Activated CD4-positive, alpha-beta memory T cell treated with anti-CD3 and anti-CD28 coated beads for 36 hours (primary cell): Measurements from ENCODE around the gene LRRC8C. TPM values are rescaled to one million over a fixed set of nuclear protein-coding genes. Genes with fewer than 3 reads are reported as not detected.

Experiments
- CTCF ChIA-PET: fragments of 350-600 bp; sonication (Branson Sonifier 250); formaldehyde crosslinking; loops from one replicate; lab custom pipeline; 2021; ENCODE audit warnings: antibody characterized with exemption, inconsistent platforms; lab: Charles Lee
- POLR2A ChIA-PET: fragments of 350-600 bp; sonication (Branson Sonifier 250); formaldehyde crosslinking; loops from one replicate; lab custom pipeline; 2021; ENCODE audit warnings: antibody characterized with exemption; lab: Charles Lee
- DNase-seq: peaks from one replicate; pipeline ENCODE4 v3.0.0-alpha.2; 2020
- H3K27ac Mint-ChIP-seq: one replicate; pipeline ENCODE4 v1.8.0; 2021; ENCODE audit warnings: mixed read lengths
- H3K27me3 Mint-ChIP-seq: one replicate; pipeline ENCODE4 v1.8.0; 2021; ENCODE audit warnings: mixed read lengths
- H3K36me3 Mint-ChIP-seq: one replicate; pipeline ENCODE4 v1.8.0; 2021; ENCODE audit warnings: mixed read lengths
- H3K4me1 Mint-ChIP-seq: one replicate; pipeline ENCODE4 v1.8.0; 2021; ENCODE audit warnings: low read depth, mixed read lengths
- H3K4me3 Mint-ChIP-seq: one replicate; pipeline ENCODE4 v1.8.0; 2021; ENCODE audit warnings: mild to moderate bottlenecking, mixed read lengths
- H3K9me3 Mint-ChIP-seq: one replicate; pipeline ENCODE4 v1.8.0; 2021; ENCODE audit warnings: mixed read lengths
- intact Hi-C: fragments of 100-400 bp; cut with micrococcal nuclease; formaldehyde crosslinking; loops from one replicate; pipeline ENCODE4 v1.15.1; 2023
- total RNA-seq, 2 experiments: library from RNA; stranded (reverse); gene quantifications; one replicate each; pipeline ENCODE4 v1.2.3, GENCODE V29; 2021

Gene LRRC8C
- total RNA-seq, 2 experiments from 2014 or later = 36.4 to 40.4 TPM

DNA sequence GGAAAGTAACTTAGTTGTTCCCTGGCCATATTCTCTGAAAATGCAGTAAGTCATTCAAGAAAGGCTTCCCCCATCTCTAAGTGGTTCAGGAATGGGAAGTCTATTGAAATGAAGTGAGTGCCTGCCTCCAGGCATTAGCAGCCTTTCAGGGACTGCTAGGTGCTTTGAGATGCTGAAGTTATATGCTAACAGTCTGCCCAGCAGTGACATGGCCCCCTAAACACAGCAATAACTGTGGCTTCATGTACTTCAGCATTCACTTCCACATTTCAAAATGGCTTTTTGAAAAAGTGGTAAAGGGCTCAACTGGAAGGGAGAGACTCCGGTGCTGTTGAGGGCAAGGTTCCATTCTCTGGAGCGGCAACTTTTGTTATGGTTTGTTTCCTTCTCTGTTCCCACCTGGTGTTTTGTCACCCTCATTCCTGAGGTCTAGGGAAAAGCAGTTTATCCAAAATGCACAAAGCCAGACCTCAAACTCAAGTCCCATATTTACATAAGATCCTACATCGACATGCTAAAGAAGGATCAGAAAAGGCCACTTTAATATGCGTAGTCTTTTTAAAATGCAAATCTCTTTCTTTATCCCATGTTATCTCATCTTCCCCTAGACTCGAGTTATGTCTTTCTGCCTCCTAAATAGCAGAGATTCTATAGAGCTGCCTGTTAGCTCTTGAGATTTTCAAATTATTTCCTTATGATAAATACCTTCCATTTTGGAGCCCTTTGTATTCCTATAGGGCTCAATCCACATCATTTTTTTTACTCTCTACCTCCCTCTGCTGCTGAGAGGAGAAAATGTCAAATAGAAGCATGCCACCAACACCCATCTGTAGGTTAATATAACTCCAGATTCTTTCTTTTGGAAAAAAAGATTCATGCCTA is 34.2 kb upstream of the LRRC8C start:
- intact Hi-C loops = loop anchor here (1.0 kb wide), 2 partner anchors 78 to 115 kb away; no protein-coding TSS in a partner anchor
- CTCF ChIA-PET = interaction anchor here (0.7 to 5.3 kb wide), 15 partner anchors 9 to 165 kb away, joined by 3 to 35 read pairs (median 4); no protein-coding TSS in a partner anchor
- no peaks in the 10 kb centered on the region for H3K9me3 Mint-ChIP-seq
- no peak for DNase-seq
- no peak overlapping the region for H3K4me3 Mint-ChIP-seq
- peaks cover 84% of the 10 kb centered on the region for H3K4me1 Mint-ChIP-seq
- H3K27ac Mint-ChIP-seq = peak overlapping the region; percentile 64
- POLR2A ChIA-PET = interaction anchor here (0.9 kb wide), 1 partner anchor 70 kb away, joined by 3 read pairs; no protein-coding TSS in a partner anchor
- peaks cover 16% of the 10 kb centered on the region for H3K36me3 Mint-ChIP-seq
- H3K27me3 Mint-ChIP-seq = no peaks in the 10 kb centered on the region

DNA sequence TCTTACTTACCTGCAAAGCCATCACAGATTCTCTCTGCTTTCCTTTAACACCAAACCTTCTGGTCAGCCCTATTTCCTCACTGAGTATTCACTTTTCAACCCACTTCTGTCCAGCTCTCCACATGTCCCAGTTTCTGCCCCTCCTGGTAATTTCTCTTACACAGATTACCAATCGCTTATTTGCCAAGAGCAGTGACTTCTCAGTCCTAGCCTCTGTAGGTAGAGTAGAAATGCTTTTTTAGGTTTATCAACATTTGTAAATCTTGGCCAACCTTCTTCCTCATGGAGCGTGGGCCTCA is 33.6 kb upstream of the LRRC8C start:
- H3K27me3 Mint-ChIP-seq = no peaks in the 10 kb centered on the region
- intact Hi-C loops = loop anchor here (1.0 kb wide), 2 partner anchors 79 to 116 kb away; no protein-coding TSS in a partner anchor
- no peak overlapping the region for H3K4me3 Mint-ChIP-seq
- ChIA-PET CTCF (interaction anchor here (0.6 to 5.3 kb wide), 12 partner anchors 11 to 182 kb away, joined by 3 to 35 read pairs (median 4); no protein-coding TSS in a partner anchor), POLR2A (no interaction called here)
- peaks cover 86% of the 10 kb centered on the region for H3K4me1 Mint-ChIP-seq
- peak overlapping the region; percentile 64 for H3K27ac Mint-ChIP-seq
- DNase-seq = no peak
- H3K36me3 Mint-ChIP-seq = peaks cover 15% of the 10 kb centered on the region
- no peaks in the 10 kb centered on the region for H3K9me3 Mint-ChIP-seq

DNA sequence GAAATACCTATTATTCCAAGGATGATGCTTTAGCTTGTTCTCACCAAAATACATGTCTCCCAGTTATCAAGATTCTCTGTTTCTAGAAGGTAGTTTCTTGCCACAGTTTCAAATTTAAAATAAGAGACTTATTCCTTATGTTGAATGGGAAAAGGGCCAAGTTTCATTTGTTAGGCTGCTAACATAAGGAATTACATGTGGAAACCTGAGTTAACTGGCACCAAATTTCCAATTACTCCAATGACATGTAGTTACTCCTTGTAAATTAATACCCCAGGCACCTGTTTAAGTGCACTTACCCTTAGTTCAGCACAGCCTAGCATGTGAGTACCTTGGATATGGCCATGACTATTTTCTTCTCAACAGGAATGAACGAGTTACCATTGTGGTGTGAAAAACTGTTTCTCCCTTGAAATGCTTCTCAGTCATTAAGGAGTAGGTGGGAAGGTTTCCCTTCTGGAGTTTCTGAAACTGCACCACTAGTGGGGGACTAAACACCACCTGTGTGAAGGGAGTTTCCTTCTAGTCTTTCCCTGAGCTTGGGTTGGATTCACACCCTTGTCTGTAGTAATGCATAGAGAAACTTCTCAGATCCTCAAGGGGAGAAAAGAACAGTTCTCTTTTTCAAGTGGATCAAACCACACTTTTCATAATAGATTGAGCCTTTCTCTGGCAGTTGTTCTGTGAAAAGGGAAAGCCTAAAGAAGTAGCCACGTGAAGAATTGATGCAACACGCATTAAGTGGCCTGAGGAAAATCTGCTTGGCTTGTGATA is 32.3 kb upstream of the LRRC8C start:
- H3K36me3 Mint-ChIP-seq = peaks cover 17% of the 10 kb centered on the region
- intact Hi-C loops = loop anchor here (5.0 to 10.0 kb wide), 3 partner anchors 257 to 556 kb away; partner anchors contain the start of gene ZNF326
- H3K9me3 Mint-ChIP-seq = no peaks in the 10 kb centered on the region
- H3K27ac Mint-ChIP-seq = peak overlapping the region; percentile 100
- no peak overlapping the region for H3K4me3 Mint-ChIP-seq
- H3K4me1 Mint-ChIP-seq = peaks cover 94% of the 10 kb centered on the region
- POLR2A ChIA-PET = interaction anchor here (3.6 kb wide), 1 partner anchor 11 kb away, joined by 26 read pairs; no protein-coding TSS in a partner anchor
- CTCF ChIA-PET = interaction anchor here (0.6 to 5.3 kb wide), 14 partner anchors 10 to 181 kb away, joined by 3 to 37 read pairs (median 4); no protein-coding TSS in a partner anchor
- H3K27me3 Mint-ChIP-seq = no peaks in the 10 kb centered on the region
- no peak for DNase-seq

DNA sequence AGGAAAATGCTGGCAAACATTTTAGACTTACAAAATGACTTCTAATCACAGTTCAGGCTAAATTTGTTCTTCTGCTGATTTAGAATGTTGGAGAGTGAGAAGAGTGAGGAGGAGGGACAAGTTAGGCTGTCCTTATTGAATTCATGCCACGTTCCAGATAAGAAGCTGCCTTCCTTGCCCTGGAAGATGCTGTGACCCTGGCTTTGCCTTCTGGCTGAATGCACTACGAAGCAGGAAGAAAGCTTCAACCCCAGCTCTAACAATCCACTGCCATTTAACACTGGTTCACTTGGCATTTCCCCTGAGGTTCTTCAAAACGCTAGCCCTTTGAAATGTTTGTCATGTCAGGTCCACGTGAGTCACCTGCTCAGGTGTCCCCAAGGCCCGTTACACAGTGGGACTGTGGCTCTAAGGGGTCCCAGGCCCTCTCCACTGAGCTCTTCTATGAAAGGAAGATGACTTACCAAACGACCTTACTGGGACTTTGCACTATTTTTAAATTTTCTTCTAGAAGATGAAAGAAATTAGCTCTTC is 30.0 kb upstream of the LRRC8C start:
- intact Hi-C loops = loop anchor here (1.0 to 10.0 kb wide), 9 partner anchors 8 to 558 kb away; partner anchors contain the start of genes LRRC8B and ZNF326
- H3K36me3 Mint-ChIP-seq = peaks cover 14% of the 10 kb centered on the region
- POLR2A ChIA-PET = interaction anchor here (0.8 to 10.5 kb wide), 20 partner anchors 9 to 241 kb away, joined by 3 to 225 read pairs (median 4); partner anchors contain the start of gene LRRC8C
- peak overlapping the region; percentile 100 for H3K27ac Mint-ChIP-seq
- H3K4me1 Mint-ChIP-seq = peaks cover 99% of the 10 kb centered on the region
- CTCF ChIA-PET = interaction anchor here (0.9 to 5.3 kb wide), 17 partner anchors 7 to 178 kb away, joined by 3 to 37 read pairs (median 4); partner anchors contain the start of gene LRRC8C
- no peaks in the 10 kb centered on the region for H3K27me3 Mint-ChIP-seq
- H3K4me3 Mint-ChIP-seq = peak overlapping the region; percentile 45
- DNase-seq = peak; percentile 58
- H3K9me3 Mint-ChIP-seq = no peaks in the 10 kb centered on the region

DNA sequence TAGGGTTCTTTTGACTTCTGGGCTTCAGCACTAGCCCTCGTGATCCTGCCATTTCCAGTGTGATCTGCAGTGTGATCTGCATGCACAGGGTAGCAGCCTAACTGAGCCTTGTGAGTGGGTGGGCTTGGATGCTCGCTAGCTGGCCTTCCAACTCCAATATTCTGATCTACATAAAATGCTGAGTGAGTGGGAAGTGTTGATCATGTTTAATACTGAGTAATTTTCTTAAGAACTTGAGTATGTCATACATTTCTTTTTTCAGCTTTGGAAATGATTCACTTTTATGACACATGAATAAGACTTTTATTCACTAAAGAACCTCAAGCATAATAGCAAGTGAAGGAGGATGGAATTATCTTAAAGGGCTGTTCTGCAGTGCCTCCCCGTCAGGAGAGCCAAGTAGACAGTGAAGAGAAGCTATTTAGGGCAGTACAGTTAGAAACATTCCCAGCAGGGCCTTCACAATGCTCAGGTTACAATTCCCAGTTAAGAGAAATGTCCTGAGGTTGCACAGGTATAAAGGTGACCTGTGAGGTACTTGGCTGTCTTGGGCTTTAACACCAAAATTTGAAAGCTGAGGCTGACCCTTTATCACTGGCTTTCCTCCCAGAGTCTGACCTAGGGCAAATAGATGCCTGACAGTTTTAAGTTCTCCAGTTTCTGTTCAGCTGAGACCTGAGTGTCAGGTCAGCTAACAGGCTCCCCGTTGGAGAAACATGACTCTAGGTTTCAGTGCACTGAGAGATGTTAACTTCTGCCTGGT is 29.1 kb upstream of the LRRC8C start:
- Mint-ChIP-seq H3K27me3 (no peaks in the 10 kb centered on the region), H3K27ac (peak overlapping the region; percentile 100), H3K4me3 (peak overlapping the region; percentile 50), H3K9me3 (no peaks in the 10 kb centered on the region), H3K4me1 (peaks cover 98% of the 10 kb centered on the region), H3K36me3 (peaks cover 14% of the 10 kb centered on the region)
- intact Hi-C loops = loop anchor here (1.0 to 10.0 kb wide), 9 partner anchors 7 to 559 kb away; partner anchors contain the start of genes LRRC8B and ZNF326
- POLR2A ChIA-PET = interaction anchor here (0.7 to 10.5 kb wide), 26 partner anchors 8 to 240 kb away, joined by 3 to 225 read pairs (median 5); partner anchors contain the start of genes LRRC8B and LRRC8C
- DNase-seq = peak; percentile 72
- CTCF ChIA-PET = interaction anchor here (0.7 to 5.3 kb wide), 27 partner anchors 7 to 240 kb away, joined by 3 to 37 read pairs (median 4); partner anchors contain the start of gene LRRC8C

DNA sequence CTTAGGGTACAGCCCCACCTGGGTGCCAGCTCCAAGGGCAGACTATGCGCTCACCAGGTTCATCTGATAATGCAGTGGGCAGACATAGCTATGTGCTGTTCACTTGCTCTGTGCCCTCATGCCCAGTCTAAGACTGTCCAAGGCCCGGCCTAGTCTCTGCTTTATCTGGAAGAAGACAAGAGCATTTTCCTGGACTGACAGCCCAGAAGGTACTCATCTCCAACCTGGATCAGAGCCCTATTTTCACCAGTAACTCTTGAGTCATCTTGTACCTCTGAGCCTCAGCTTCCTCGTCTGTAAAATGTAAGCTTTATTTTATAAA is 28.5 kb upstream of the LRRC8C start:
- POLR2A ChIA-PET = interaction anchor here (0.7 to 10.5 kb wide), 19 partner anchors 8 to 120 kb away, joined by 3 to 225 read pairs (median 6); partner anchors contain the start of genes LRRC8B and LRRC8C
- intact Hi-C loops = loop anchor here (5.0 to 10.0 kb wide), 3 partner anchors 253 to 560 kb away; partner anchors contain the start of gene ZNF326
- CTCF ChIA-PET = interaction anchor here (0.6 to 4.6 kb wide), 21 partner anchors 10 to 239 kb away, joined by 3 to 37 read pairs (median 4); partner anchors contain the start of gene LRRC8C
- Mint-ChIP-seq H3K4me3 (peak overlapping the region; percentile 50), H3K4me1 (peaks cover 98% of the 10 kb centered on the region), H3K9me3 (no peaks in the 10 kb centered on the region), H3K27me3 (no peaks in the 10 kb centered on the region), H3K27ac (peak overlapping the region; percentile 100), H3K36me3 (peaks cover 18% of the 10 kb centered on the region)
- peak; percentile 59 for DNase-seq

DNA sequence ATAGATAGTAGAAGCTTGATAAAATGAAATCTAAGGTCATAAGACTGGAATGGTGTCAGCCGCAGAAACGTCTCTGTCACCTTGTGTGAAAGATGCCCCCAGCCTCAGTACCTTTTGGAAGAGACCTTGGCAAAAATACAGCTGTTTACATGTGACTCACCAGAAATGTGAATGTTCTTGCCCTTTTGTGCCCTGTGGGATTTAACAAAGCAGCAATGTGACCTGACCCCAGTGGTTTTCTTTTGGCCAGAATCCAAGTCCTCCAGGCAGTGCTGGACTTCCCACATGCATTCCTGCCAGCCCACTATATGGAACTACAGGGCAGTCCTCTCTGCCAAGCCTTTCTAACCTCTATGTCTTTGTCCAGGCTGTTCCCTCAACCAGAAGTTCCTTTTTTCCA is 27.2 kb upstream of the LRRC8C start:
- Mint-ChIP-seq H3K4me1 (peaks cover 98% of the 10 kb centered on the region), H3K4me3 (peak overlapping the region; percentile 43), H3K27me3 (no peaks in the 10 kb centered on the region), H3K36me3 (peaks cover 23% of the 10 kb centered on the region), H3K27ac (peak overlapping the region; percentile 100), H3K9me3 (no peaks in the 10 kb centered on the region)
- CTCF ChIA-PET = interaction anchor here (1.0 to 4.6 kb wide), 5 partner anchors 59 to 238 kb away, joined by 3 to 37 read pairs (median 9); no protein-coding TSS in a partner anchor
- intact Hi-C loops = loop anchor here (2.0 to 10.0 kb wide), 6 partner anchors 239 to 561 kb away; partner anchors contain the start of genes GBP4, GBP5 and ZNF326
- DNase-seq = no peak
- POLR2A ChIA-PET = interaction anchor here (1.7 to 10.5 kb wide), 5 partner anchors 14 to 69 kb away, joined by 4 to 225 read pairs (median 18); partner anchors contain the start of gene LRRC8C

DNA sequence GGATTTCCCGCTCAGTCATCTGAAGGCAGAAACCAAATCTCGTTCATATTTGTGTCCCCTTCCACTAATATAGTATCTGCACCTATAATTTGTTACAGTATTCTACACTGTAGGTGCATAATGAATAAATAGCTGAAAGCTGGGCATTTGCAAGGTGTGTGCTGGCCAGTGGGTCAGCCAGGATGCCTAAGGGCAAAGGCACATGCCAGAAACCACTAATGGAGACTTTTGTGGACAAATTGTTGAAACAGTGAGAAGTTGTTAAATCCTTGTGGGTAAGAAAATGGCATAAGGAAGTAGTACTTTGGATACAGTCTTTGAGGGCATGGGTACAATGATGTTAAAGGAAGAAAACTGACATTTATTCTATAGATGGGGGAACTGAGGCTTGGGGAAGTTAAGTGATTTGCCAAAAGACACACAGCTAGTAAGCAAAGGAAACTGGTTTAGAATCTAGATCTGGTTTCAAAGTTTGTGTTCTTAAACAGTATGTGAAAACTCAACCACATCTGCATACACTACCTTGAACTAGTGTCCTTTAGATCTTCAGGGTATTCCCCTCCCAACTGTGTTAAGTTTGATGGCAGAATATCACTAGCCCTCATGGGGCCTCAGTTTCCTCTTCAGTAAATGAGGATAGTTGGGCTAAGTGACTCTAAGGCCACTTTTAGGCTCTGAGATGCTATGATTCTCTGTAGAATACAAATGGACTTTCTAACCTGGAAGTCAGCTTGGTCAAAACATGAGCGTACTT is 26.5 kb upstream of the LRRC8C start:
- H3K4me1 Mint-ChIP-seq = peaks cover 98% of the 10 kb centered on the region
- no peaks in the 10 kb centered on the region for H3K27me3 Mint-ChIP-seq
- H3K4me3 Mint-ChIP-seq = peak overlapping the region; percentile 57
- ChIA-PET CTCF (interaction anchor here (1.0 to 2.0 kb wide), 4 partner anchors 17 to 156 kb away, joined by 3 to 9 read pairs (median 3); no protein-coding TSS in a partner anchor), POLR2A (interaction anchor here (0.6 to 10.5 kb wide), 3 partner anchors 15 to 55 kb away, joined by 3 to 225 read pairs (median 6); partner anchors contain the start of gene LRRC8C)
- H3K9me3 Mint-ChIP-seq = no peaks in the 10 kb centered on the region
- intact Hi-C loops = loop anchor here (2.0 to 10.0 kb wide), 6 partner anchors 238 to 562 kb away; partner anchors contain the start of genes GBP4, GBP5 and ZNF326
- DNase-seq = no peak
- H3K27ac Mint-ChIP-seq = peak overlapping the region; percentile 100
- H3K36me3 Mint-ChIP-seq = peaks cover 22% of the 10 kb centered on the region

DNA sequence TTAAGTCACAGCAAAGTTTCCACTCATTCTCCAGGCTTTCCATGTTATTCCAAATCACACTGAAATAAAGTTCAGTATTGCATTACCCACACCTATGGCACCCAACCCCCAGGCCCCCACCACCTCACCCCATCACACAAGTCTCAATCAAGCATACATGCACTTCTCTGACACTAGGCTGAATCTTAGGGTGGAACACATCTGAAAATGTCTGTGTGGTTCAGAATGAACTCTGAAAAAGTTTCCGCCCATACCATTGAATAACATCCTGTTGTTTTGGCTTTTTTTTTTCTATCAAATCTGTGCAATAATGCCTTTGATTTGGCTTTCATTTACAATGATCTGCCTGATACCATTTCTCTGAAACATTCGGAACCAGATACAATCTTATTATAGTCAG is 25.8 kb upstream of the LRRC8C start:
- H3K36me3 Mint-ChIP-seq = peaks cover 17% of the 10 kb centered on the region
- no peaks in the 10 kb centered on the region for H3K9me3 Mint-ChIP-seq
- H3K4me1 Mint-ChIP-seq = peaks cover 95% of the 10 kb centered on the region
- CTCF ChIA-PET = interaction anchor here (0.6 to 2.0 kb wide), 3 partner anchors 16 to 155 kb away, joined by 3 to 9 read pairs (median 3); no protein-coding TSS in a partner anchor
- intact Hi-C loops = loop anchor here (1.0 to 10.0 kb wide), 7 partner anchors 112 to 562 kb away; partner anchors contain the start of genes GBP4, GBP5 and ZNF326
- peak overlapping the region; percentile 100 for H3K27ac Mint-ChIP-seq
- H3K27me3 Mint-ChIP-seq = no peaks in the 10 kb centered on the region
- peak overlapping the region; percentile 57 for H3K4me3 Mint-ChIP-seq
- POLR2A ChIA-PET = interaction anchor here (0.7 to 10.5 kb wide), 4 partner anchors 24 to 124 kb away, joined by 3 to 225 read pairs (median 10); partner anchors contain the start of gene LRRC8C
- peak; percentile 59 for DNase-seq
